KG1 (cell line): ENCODE data around the gene ARHGAP40.

Experiments
- DNase-seq: peaks from one replicate; lab custom pipeline; 2025; lab: John Stamatoyannopoulos, UW

ARHGAP40 gene

DNA sequence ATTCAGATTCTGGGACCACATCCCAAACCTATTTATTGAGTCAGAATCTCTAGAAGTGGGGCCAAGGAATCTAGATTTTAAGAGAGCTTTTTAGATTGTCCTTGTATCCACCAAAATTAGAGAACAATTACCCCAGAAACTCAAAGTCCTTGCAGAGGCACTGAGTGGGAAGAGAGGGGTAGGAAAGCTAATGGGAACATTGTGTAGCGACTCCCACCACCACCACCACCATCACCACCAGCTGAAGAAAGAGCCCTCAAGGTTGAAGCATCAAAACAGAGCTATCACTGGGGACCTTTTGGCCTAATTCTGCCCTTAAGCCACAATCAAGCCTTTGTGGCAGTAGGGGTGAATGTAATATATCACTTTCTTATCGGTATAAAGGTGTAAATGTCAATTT, 83.7 kb downstream of the ARHGAP40 start:
- DNase-seq = no peak

DNA sequence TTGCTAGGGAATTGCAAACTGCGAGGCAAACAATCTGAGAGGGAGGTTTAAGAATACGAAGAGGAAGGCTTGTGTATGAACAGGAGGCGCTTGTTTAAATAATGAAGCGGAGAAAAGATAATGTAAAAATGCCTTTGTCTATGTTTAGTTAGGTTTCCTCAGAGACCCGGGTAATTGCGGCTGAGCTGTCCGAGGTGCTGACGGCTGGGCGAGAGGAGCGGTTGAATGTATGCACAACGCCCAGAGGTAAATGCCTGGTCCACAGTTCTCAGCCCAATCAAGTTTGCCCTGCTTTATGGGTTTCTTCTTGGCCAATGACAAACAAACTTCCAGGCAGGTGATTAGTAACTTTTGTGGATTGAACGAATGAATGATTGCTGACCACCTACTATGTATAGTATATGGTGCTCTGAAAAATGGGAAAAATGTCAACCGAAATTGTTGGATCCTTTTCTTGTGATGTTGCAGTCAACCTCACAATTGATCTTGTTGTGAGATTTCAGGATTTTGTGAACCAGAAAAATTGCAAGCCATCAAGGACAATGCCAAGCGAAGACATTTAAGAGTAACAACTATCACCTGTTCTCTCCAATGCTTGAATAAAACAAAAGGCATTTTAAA, 84.4 kb downstream of the ARHGAP40 start:
- DNase-seq = no peak

DNA sequence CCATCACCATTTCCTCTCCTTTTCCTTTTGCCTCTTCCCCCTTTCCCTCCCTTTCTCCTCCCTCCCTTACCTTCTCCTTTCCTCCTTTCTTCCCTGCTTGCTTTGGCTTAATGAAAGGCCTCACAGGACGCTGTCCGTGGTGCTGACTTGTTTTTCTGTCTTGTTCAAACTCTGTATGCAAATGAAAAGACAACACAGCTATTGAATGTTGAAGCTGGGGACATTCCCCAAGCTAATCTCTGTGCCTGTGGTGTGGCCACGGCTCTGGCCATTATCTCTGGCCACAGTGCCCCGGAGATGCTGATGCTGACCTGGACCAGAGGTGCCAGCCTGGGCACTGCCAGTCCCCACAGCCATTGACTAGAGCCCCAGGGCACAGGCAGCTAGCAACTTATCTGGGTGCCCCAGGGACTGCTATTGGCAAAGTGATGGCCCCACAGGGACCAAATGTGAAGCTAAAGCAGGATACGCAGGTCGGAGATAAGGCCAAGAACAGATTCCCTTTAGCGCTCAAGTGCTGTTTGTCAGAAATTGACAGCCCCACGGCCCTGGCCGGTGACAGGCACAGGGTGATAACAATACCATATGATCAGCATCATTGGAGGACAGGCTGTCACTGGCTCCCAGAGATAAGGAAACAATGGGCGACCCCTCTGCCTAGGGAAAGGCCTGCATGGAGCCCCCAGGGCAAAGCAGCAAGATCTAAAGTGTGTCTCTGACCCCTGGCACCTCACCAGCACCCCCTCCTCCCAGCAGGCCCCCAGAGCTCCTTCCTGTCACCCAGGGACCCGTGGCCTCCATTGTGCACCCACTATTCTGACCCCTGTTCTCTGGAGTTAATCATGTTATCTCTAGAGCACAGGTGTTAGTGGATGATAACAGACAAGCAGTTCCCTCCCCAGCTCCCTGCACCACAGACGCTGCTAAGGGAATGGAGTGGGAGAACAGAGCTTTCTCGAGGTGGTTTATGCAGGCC, 91.1 kb downstream of the ARHGAP40 start:
- peak; percentile 22 for DNase-seq

DNA sequence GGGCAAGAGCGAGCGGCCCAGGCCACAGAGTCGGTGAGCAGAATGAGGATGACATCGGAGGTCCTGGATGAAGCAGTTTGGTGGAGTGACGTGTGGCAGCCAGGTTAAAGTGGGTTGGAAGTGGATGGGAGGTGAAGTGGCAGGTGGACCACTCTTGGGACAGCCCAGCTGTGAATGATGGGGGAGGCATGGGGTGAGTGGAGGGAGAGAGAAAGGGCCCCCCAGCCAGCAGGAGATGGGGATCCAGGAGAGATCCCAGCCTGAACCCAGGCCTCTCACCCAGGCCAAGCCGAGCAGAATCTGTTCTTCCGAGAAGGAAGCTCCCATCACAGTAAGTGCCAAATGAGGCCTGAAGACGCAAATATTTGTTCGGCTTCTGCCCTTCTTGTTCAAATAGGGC, 95.7 kb downstream of the ARHGAP40 start:
- DNase-seq = no peak

DNA sequence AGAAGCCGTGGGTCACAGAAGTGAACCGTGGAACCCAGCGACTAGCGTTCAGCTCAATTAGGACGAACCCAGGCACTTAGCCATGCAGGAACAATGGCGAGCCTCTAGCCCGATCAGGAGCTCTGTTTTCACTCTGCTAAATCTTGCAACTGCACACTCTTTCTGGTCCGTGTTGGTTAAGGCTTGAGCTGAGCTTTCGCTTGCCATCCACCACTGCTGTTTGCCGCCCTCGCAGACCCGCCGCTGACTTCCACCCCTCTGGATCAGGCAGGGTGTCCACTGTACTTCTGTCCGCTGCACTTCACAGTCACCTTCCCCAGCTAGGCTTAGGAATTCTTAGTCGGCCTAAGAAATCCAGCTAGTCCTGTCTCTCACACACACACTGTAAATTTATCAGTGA, 96.9 kb downstream of the ARHGAP40 start:
- DNase-seq = no peak

DNA sequence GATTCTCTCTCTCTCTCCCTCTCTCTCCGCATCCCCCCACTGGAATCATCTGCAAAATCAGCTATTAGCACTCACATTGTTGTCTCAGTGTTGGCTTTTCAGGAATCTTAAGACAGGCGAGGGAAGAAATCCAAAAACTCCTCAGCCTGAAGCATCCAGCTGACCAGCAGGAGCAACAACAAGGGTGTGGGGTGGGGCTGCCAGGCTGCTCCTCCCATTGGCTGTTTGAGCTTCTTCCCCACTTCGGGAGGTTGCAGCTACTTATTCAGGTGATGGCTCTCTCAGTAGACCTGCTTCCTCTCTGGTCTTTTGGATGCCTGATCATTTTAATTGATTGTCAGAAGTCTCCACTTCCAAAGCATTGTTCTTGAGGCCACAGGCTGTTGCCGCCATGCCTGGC, 98.5 kb downstream of the ARHGAP40 start:
- no peak for DNase-seq
